ENCODE data around the gene CD58.

DNA sequence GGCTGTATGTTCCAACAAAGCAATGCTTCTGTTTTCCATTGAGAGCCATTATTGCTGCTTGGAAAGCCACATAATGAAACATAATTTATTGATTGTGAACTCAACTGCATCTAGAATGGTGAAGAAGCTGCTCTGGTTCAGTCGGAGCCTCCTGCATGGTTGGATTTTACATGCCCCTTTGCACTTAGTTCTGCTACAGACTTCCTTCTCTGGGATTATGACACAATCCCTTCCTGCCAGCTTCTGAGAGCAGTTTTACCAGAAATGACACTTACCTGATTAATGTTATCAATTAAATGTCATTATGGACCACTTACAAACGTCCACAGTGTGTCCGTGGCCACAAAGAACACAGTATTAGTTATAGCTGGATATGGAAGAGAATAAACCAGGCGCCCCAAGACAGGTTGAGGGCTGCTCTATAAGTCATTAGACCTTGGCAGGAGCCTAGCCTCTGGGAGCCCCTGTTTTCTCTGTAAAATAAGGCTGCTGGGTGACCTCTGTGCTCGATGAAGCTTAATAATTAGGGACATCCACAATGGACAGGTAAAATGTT lies 7.0 kb upstream of the CD58 start:
- TF ChIP-seq POLR2A (IDR thresholded peaks at IDR 0.05), result no peak
- TF ChIP-seq, protein P1, sequence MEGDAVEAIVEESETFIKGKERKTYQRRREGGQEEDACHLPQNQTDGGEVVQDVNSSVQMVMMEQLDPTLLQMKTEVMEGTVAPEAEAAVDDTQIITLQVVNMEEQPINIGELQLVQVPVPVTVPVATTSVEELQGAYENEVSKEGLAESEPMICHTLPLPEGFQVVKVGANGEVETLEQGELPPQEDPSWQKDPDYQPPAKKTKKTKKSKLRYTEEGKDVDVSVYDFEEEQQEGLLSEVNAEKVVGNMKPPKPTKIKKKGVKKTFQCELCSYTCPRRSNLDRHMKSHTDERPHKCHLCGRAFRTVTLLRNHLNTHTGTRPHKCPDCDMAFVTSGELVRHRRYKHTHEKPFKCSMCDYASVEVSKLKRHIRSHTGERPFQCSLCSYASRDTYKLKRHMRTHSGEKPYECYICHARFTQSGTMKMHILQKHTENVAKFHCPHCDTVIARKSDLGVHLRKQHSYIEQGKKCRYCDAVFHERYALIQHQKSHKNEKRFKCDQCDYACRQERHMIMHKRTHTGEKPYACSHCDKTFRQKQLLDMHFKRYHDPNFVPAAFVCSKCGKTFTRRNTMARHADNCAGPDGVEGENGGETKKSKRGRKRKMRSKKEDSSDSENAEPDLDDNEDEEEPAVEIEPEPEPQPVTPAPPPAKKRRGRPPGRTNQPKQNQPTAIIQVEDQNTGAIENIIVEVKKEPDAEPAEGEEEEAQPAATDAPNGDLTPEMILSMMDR (IDR thresholded peaks at IDR 0.05), result no peak

Data from suprapubic skin (tissue), 3 donors.